HG02840 (cell line): ENCODE results near the gene RAD51B.
"Not testable (repeated sequence)": the region's sequence is repeated elsewhere in the genome, so short reads cannot be mapped to it uniquely, and the experiment has no call there.

Experiments used
- ATAC-seq: cut with Tn5 transposase; IDR thresholded peaks from one replicate; pipeline ENCODE4 v1.9.1; 2021; ENCODE audit warnings: mild to moderate bottlenecking, moderate library complexity, moderate number of reproducible peaks; ENCODE audit not compliant: unreplicated experiment, low FRiP score

Gene RAD51B

GRCh38 chr14:67973436-67973835 is 153.9 kb downstream of the RAD51B start:
- ATAC-seq = no peak

GRCh38 chr14:67975470-67975869 is 155.9 kb downstream of the RAD51B start:
- ATAC-seq = no peak

GRCh38 chr14:67977434-67978034 is 158.0 kb downstream of the RAD51B start:
- no peak for ATAC-seq

GRCh38 chr14:67978749-67979148 is 159.2 kb downstream of the RAD51B start:
- ATAC-seq = no peak

- no peak for ATAC-seq
Measured at GRCh38 chr14:67982711-67983608, 163.4 kb downstream of the RAD51B start.

GRCh38 chr14:67984274-67984673 is 164.7 kb downstream of the RAD51B start:
- ATAC-seq = no peak

- no peak for ATAC-seq
Measured at GRCh38 chr14:67986131-67986841, 166.7 kb downstream of the RAD51B start.

GRCh38 chr14:67987606-67988005 is 168.0 kb downstream of the RAD51B start:
- no peak for ATAC-seq

- not testable (repeated sequence) for ATAC-seq
Measured at GRCh38 chr14:67988210-67988609, 168.6 kb downstream of the RAD51B start.

- ATAC-seq = no peak
Measured at GRCh38 chr14:67990576-67990975, 171.0 kb downstream of the RAD51B start.

- ATAC-seq = no peak
Measured at GRCh38 chr14:67994531-67994930, 175.0 kb downstream of the RAD51B start.

GRCh38 chr14:67996235-67996634 is 176.7 kb downstream of the RAD51B start:
- no peak for ATAC-seq

- ATAC-seq = no peak
Measured at GRCh38 chr14:67998834-67999233, 179.3 kb downstream of the RAD51B start.

- ATAC-seq = no peak
Measured at GRCh38 chr14:67999290-67999689, 179.7 kb downstream of the RAD51B start.

- ATAC-seq = no peak
Measured at GRCh38 chr14:67999705-68000384, 180.3 kb downstream of the RAD51B start.

- no peak for ATAC-seq
Measured at GRCh38 chr14:68000511-68000910, 180.9 kb downstream of the RAD51B start.

GRCh38 chr14:68008491-68008890 is 188.9 kb downstream of the RAD51B start:
- ATAC-seq = no peak

- ATAC-seq = no peak
Measured at GRCh38 chr14:68011406-68012028, 191.9 kb downstream of the RAD51B start.

- ATAC-seq = no peak
Measured at GRCh38 chr14:68012871-68013270, 193.3 kb downstream of the RAD51B start.

GRCh38 chr14:68013326-68013725 is 193.7 kb downstream of the RAD51B start:
- ATAC-seq = no peak
